HG02840 (cell line): ENCODE results near the gene UBE2G1.
"Not testable (repeated sequence)": the region's sequence is repeated elsewhere in the genome, so short reads cannot be mapped to it uniquely, and the experiment has no call there.

Source experiments
- ATAC-seq: cut with Tn5 transposase; IDR thresholded peaks from one replicate; pipeline ENCODE4 v1.9.1; 2021; ENCODE audit warnings: mild to moderate bottlenecking, moderate library complexity, moderate number of reproducible peaks; ENCODE audit not compliant: unreplicated experiment, low FRiP score

The UBE2G1 gene

GRCh38 chr17:4256952-4257351 is 109.5 kb downstream of the UBE2G1 start:
- ATAC-seq: no peak

GRCh38 chr17:4255271-4255670 is 111.2 kb downstream of the UBE2G1 start:
- not testable (repeated sequence) for ATAC-seq

- ATAC-seq: no peak
Measured at GRCh38 chr17:4250887-4251286, 115.6 kb downstream of the UBE2G1 start.

DNA sequence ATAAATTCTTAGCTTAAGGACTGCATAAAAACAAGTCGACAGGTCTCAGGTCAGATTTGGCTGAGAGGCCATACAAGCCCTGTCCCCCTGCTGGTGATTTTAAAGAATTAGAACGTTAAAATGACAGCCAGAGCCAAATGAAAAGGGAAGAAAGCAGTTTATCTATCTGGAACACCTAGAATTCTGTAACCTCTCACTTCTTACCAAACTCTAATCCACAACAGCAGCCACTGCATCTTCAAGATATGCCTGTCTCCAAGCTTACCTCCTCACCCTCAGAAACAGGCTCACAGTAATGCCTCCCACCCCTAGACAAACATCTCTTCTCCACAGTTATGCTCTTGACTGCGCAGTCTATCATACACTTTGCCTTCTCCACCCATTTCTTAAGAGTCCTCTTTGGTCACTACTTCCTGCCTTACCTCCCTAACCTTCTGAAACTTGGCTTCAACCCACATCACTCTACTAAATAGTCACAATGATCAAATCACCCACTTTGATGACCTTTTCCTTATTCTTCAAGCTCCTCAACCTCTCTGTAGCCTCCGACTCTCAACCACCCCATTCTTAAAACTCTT is 116.9 kb downstream of the UBE2G1 start:
- ATAC-seq: no peak

- no peak for ATAC-seq
Measured at GRCh38 chr17:4248504-4249277, 117.8 kb downstream of the UBE2G1 start.

DNA sequence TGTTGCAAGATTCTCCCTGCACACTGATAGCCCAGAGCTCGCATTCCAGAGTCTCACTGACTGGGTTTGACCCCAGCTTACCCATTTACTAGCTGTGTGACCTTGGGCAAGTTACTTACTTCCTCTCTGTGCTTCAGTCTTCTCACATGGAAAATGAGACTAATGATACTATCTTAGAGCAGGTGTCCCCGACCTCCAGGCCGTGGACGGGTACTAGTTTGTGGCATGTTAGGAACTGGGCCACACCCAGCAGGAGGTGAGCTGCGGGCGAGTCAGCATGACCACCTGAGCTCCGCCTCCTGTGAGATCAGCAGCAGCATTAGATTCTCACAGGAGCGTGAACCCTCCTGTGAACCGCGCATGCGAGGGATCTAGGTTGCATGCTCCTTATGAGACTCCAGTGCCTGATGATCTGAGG is 118.5 kb downstream of the UBE2G1 start:
- no peak for ATAC-seq

GRCh38 chr17:4247361-4247970 is 119.0 kb downstream of the UBE2G1 start:
- ATAC-seq: no peak

DNA sequence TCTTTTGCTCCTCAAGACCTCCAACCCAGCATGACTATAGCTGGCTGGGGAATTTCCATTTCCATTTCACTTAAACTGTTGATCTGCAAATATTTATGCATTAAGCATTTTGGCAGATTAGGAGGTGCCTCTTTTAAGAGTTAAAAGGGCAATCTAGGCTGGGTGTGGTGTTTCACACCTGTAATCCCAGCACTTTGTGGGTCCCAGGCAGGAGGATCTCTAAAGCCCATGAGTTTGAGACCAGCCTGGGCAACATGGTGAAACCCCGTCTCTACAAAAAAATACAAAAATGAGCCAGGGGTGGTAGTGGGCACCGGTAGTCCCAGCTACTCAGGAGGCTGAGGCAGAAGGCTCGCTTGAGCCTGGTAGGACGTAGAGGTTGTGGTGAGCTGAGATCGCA is 119.8 kb downstream of the UBE2G1 start:
- ATAC-seq: no peak

DNA sequence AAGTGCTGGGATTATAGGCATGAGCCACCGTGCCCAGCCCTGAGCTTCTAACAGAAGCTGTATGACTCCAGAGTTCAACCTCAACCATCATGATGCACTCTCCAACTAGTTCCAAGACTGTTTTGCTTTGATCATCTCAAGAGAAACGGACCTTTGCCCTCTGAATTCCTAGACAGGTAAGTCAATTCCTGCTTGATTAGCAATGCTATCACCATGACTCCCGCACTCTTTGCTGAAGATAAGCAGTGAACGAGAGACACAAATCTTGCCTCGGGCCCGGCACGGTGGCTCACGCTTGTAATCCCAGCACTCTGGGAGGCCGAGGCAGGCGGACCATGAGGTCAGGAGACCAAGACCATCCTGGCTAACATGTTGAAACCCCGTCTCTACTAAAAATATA is 124.9 kb downstream of the UBE2G1 start:
- no peak for ATAC-seq

- ATAC-seq: no peak
Measured at GRCh38 chr17:4236456-4236855, 130.0 kb downstream of the UBE2G1 start.

DNA sequence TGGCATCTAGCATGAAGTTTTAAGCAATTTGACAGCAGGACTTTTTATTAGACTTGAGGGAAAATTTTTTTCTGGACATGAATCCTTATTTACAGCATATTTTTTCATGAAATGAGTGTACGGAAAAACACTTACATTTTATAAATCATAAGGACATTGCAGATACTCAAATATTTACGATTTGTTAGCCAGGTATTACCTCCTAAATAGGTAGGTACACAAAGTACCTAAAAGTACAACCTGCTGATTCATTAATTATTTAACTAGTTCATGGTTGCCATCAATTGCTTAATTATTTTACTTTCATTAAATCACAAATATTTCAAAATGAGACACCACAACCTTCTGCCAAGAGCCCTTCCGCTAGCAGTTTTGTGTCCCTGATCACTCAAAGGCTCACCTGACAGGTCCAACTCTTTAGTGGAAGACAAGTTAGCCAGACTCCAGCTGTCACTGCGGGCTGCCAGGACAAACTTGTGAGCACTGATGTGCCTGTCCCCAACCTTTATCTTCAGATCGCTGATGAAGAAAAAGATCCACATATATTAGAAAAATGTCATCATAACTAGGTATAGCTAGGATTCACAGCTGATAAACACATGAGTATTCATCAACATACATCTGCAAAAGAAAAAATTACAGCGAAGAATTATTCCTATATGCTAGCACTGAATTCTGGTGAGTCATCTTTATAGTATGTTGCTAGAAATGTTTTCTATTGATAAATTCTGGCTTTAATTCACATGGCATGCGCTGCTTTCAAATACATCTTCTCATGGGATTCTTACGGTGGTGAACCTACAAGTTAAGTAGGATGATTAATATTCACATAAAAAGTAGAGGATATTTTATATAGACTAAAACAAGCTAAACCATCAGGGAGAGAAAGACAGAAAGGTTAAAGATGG is 130.8 kb downstream of the UBE2G1 start:
- no peak for ATAC-seq

DNA sequence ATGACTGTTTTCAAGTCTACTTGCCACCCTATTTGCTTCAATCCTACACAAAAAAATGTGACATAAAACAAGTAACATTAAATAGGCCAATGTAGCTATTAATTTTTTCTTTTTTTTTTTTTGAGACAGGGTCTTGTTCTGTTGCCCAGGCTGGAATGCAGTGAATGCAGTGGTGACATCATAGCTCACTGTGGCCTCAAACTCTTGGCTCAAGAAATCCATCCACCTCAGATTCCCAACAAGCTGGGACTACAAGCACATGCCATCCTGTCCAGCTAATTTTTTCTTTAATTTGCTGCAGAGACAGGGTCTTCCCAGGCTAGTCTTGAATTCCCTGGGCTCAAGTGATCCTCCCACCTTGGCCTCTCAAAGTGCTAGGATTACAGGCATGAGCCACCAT is 132.1 kb downstream of the UBE2G1 start:
- no peak for ATAC-seq

DNA sequence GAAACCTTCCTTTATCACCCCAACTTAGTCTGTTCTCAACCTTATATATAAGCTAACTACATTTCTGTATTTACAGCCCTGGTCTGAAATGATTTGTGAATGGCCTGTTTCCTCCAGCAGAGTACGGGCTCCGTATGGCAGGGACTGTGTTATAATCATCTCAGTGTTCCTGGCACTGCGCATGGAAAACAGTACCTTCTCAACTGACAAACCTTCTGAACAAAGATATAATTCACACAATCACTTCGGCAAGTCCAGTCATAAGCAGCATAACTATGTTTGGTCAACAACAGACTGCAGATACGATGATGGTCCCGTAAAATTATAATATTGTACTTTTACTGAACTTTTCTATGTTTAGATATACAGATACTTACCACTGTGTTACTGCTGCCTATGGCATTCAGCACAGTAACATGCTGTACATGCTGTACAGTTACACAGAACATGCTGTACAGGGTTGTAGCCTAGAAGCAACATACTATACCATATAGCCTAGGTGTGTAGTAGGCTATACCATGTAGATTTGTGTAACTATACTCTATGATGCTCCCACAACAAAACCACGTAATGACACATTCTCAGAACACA is 132.7 kb downstream of the UBE2G1 start:
- ATAC-seq: no peak

DNA sequence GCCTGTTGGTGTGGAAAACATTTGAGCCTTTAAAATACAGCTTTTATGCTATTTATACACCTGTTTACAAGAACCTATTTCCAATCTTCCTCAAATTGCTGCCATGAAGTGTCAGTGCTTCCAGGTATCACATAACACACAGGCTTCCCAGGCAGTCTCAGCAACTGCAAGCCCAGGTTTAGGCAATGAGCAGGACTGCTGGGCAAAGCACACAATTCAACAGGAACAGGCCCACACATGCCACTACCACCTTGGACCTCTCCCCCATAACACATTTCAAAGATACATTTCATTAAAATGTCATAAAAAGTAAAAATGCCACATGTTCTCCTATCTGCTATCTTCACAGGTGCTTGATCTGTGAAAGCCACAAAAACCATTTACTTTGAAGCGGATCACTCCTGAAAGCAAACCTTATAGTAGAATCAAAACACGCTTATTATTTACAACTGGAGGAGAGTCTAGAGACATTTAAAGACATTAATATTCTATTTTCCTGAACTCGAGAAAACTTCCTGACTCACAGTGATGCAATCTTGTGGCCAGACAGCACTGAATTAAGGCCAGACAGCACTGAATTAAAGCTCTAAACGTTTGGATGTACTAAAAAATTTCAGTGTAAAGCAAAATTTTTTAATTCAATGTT is 134.2 kb downstream of the UBE2G1 start:
- no peak for ATAC-seq

GRCh38 chr17:4229627-4230541 is 136.6 kb downstream of the UBE2G1 start:
- no peak for ATAC-seq

DNA sequence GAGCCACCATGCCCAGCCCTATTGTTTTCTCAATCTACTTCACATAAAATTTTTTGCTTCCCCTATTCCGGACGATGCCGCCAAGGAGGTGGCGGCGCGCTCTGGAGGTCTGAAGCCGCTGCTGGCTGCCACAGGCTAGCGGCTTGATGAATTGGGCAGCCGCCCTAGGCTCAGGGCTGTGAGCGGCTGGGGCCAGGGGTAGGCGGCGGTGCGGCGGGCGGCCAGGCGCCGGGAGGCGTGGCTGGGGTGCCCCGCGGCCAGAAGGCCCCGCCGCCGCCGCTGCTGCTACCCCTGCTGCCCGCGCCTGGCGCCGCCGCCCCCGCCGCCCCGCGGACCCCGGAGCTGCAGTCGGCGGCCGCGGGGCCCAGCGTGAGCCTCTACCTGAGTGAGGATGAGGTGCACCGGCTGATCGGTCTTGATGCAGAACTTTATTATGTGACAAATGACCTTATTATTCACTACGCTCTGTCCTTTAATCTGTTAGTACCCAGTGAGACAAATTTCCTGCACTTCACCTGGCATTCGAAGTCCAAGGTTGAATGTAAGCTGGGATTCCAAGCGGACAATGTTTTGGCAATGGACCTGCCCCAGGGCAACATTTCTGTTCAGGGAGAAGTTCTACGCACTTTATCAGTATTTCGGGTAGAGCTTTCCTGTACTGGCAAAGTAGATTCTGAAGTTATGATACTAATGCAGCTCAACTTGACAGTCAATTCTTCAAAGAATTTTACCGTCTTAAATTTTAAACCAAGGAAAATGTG is 144.4 kb downstream of the UBE2G1 start:
- ATAC-seq: no peak

- ATAC-seq: no peak
Measured at GRCh38 chr17:4221163-4221562, 145.3 kb downstream of the UBE2G1 start.

- ATAC-seq: no peak
Measured at GRCh38 chr17:4220655-4221054, 145.8 kb downstream of the UBE2G1 start.
